Spleen (tissue), 11 donors: ENCODE results near the gene TTC32. TPM values are rescaled to one million over a fixed set of nuclear protein-coding genes. Genes with fewer than 3 reads are reported as not detected.
A peak's percentile ranks its signal among the peaks of the same experiment; 100 is the strongest.

ENCODE experiments used
- DNase-seq: peaks from one replicate; pipeline ENCODE4 v3.0.0-alpha.2; 2020
- H3K27ac ChIP-seq, 8 donors: fragments of 200-600 bp; sonication (generic) in 7 of 8; 1 replicate in 4 of 8; 2 replicates in 4 of 8; pipeline versions ENCODE4 v1.5.0 to v1.8.0; 2016 to 2021; ENCODE audit warnings: inconsistent platforms in 4 of 8, mild to moderate bottlenecking in 4 of 8, moderate library complexity in 1 of 8
- H3K27me3 ChIP-seq, 7 donors: fragments of 200-600 bp; sonication (generic) in 6 of 7; replicated peaks in 1 of 7; 1 replicate in 4 of 7; 2 replicates in 3 of 7; pipeline versions ENCODE4 v1.5.0 to v1.8.0; 2016 to 2021; ENCODE audit warnings: inconsistent platforms in 3 of 7, mild to moderate bottlenecking in 1 of 7
- H3K36me3 ChIP-seq, 6 donors: fragments of 200-600 bp; sonication (generic) in 5 of 6; 1 replicate in 4 of 6; 2 replicates in 2 of 6; pipeline versions ENCODE4 v1.5.0 to v1.8.0; 2016 to 2021; ENCODE audit warnings: inconsistent platforms in 2 of 6
- H3K4me1 ChIP-seq, 6 donors: fragments of 200-600 bp; sonication (generic) in 5 of 6; 1 replicate in 3 of 6; 2 replicates in 3 of 6; pipeline versions ENCODE4 v1.5.0 to v1.8.0; 2016 to 2021; ENCODE audit warnings: inconsistent platforms in 3 of 6
- H3K4me3 ChIP-seq, 8 donors: fragments of 200-600 bp; sonication (generic) in 7 of 8; 1 replicate in 4 of 8; 2 replicates in 4 of 8; pipeline versions ENCODE4 v1.5.0 to v1.8.0; 2016 to 2021; ENCODE audit warnings: inconsistent platforms in 4 of 8, mild to moderate bottlenecking in 4 of 8, moderate library complexity in 2 of 8
- H3K9me3 ChIP-seq, 8 donors: fragments of 200-600 bp; sonication (generic) in 7 of 8; 1 replicate in 4 of 8; 2 replicates in 4 of 8; pipeline versions ENCODE4 v1.5.0 to v1.8.0; 2016 to 2021; ENCODE audit warnings: inconsistent platforms in 4 of 8
- POLR2A ChIP-seq, 3 donors: fragments of 450-650 bp; IDR thresholded peaks; one replicate each; pipeline ENCODE4 v1.5.1; 2017; ENCODE audit warnings: antibody characterized with exemption in 3 of 3, mild to moderate bottlenecking in 1 of 3
- POLR2AphosphoS5 ChIP-seq, 3 donors: sonication (generic); formaldehyde crosslinking; IDR thresholded peaks; one replicate each; pipeline ENCODE4 v1.5.1; 2017; ENCODE audit warnings: antibody characterized with exemption in 3 of 3
- WGBS, 5 donors: extraction: QIAGEN DNeasy Blood & Tissue Kit in 3 of 5; methylation state at CpG; one replicate each; pipeline versions ENCODE4 v1.1.5 to v1.1.7; 2013 to 2018; 5-methylcytosine and 5-hydroxymethylcytosine counted together
- intact Hi-C: fragments of 100-400 bp; cut with DNase I; formaldehyde crosslinking; loops from one replicate; pipeline ENCODE4 v1.15.0; 2023; ENCODE audit warnings: low total_unique reads
- polyA plus RNA-seq, 3 donors: library from polyadenylated mRNA; stranded (reverse); fragments of 200-250 nt; gene quantifications; one replicate each; pipeline ENCODE4 v1.2.1, GENCODE V29; 2013
- total RNA-seq, 7 donors: library from RNA; depleted of rRNA in 3 of 7; stranded (reverse); fragments of >200 nt in 3 of 7; fragmentation: NEBNext Ultra II Directional in 4 of 7; extraction: Animal tissue kit (Norgen Biotek cat#: 25700) in 4 of 7; gene quantifications; one replicate each; pipeline versions ENCODE4 v1.1.0 to v1.2.1, GENCODE V29; 2016 to 2021
- TF ChIP-seq, protein P1 (sequence below), 11 experiments: fragments of 200-600 bp in 7 of 11; fragments of 450-650 bp in 4 of 11; sonication (generic) in 4 of 11; IDR thresholded peaks in 8 of 11; conservative IDR thresholded peaks in 3 of 11; 1 replicate in 7 of 11; 2 replicates in 4 of 11; pipeline versions ENCODE4 v1.4.0 to v1.8.0; 2016 to 2021; ENCODE audit warnings: antibody characterized with exemption in 11 of 11, inconsistent platforms in 4 of 11, mild to moderate bottlenecking in 1 of 11
- donor health status: healthy with polysubstance abuse.
- donor health status: DM: no; HTN: no; CAD: no; lungs with moderate emphysema.
- donor health status: DM: no; HTN: no; CAD: no.
- donor health status: Bipolar disorder and iron deficiency.
- donor health status: healthy.
- donor health status: DM: no; HTN: no; CAD: no.
- donor health status: DM: yes; HTN: yes; CAD: no.

TTC32 gene
- total and polyA plus RNA-seq, 10 donors: 17.7 to 47.6 (median 24.9) TPM

DNA sequence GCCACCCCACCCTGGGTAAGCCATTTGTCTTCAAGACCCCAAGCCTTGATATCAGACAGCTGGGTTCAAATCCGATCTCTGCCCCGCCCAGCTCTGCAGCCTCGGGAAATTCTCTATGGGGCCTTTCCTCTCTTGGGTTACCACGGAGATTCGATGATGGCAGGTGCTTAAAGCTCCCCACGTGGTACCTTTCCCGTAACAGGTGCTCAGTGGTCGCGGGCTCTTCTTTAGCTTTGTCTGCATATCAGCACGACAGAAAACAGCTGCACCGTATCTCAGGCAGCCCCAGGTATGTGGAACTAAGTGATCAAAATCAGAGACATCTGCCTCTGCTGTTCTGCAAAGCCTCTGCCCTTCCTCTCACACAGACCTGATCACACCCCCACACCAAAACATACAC is 37.4 kb downstream of the TTC32 start:
- intact Hi-C loops: loop anchor here (5.0 to 10.0 kb wide), 4 partner anchors 490 to 1342 kb away; no protein-coding TSS in a partner anchor
- DNase-seq: no peak
- Histone ChIP-seq H3K27me3 (peaks cover 0 to 18% (median 0%) of the 10 kb centered on the region in 7 donors), H3K27ac (no peak overlapping the region), H3K4me1 (peaks cover 6 to 25% (median 21%) of the 10 kb centered on the region in 6 donors), H3K9me3 (no peaks in the 10 kb centered on the region), H3K4me3 (no peak overlapping the region), H3K36me3 (no peaks in the 10 kb centered on the region)
- 66 to 82% (median 74%) methylated on average over 11 of the region's 11 CpGs for WGBS, 5 donors
- no peak for TF ChIP-seq POLR2AphosphoS5 (IDR thresholded peaks at IDR 0.05)
- no peak for TF ChIP-seq POLR2A (IDR thresholded peaks at IDR 0.05)
- TF ChIP-seq, protein P1, sequence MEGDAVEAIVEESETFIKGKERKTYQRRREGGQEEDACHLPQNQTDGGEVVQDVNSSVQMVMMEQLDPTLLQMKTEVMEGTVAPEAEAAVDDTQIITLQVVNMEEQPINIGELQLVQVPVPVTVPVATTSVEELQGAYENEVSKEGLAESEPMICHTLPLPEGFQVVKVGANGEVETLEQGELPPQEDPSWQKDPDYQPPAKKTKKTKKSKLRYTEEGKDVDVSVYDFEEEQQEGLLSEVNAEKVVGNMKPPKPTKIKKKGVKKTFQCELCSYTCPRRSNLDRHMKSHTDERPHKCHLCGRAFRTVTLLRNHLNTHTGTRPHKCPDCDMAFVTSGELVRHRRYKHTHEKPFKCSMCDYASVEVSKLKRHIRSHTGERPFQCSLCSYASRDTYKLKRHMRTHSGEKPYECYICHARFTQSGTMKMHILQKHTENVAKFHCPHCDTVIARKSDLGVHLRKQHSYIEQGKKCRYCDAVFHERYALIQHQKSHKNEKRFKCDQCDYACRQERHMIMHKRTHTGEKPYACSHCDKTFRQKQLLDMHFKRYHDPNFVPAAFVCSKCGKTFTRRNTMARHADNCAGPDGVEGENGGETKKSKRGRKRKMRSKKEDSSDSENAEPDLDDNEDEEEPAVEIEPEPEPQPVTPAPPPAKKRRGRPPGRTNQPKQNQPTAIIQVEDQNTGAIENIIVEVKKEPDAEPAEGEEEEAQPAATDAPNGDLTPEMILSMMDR (IDR thresholded peaks at IDR 0.05 in 8 of 11, conservative IDR thresholded peaks at IDR 0.05 in 3 of 11): no peak

DNA sequence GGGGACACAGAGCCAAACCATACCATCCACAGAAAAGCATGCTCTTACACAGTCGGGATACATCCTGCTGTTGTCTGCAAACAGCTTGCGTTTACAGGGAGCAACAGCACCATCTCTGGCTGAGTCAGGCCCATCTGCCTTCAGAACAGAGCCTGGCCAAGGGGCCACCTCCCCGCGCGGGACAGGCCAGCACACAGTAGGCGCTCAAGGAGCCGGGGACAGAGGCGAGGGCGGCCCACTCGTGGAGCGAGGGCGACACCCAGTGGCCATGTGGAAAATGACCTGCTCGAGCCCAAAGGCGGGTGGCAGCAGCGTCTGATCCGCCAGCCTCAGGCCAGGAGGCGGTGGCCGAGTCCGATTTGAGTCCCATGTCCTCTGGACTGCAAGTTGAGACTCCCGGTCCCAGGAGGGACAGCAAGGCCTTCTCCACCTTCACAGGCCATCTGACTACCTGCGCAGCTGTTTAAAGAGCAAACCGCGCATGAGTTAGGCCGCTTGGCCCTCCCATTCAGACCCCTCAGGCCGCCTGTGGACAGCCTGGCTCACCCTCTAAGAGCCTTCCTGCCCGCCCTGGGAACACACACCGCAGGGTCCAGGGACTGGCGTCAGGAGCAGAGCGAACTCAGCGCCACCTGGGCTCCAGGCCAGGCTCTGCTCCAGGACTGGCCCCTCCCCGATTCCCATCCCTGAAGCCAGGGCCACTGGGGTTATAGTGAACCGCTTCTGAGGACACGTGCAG is 38.3 kb downstream of the TTC32 start:
- TF ChIP-seq POLR2A (IDR thresholded peaks at IDR 0.05) (no peak), POLR2AphosphoS5 (IDR thresholded peaks at IDR 0.05) (peak in 1 of 3 donors; percentile 52)
- TF ChIP-seq, protein P1 (IDR thresholded peaks at IDR 0.05 in 8 of 11, conservative IDR thresholded peaks at IDR 0.05 in 3 of 11): peak; percentile 82 to 97 (median 93)
- Histone ChIP-seq H3K27ac (no peak overlapping the region), H3K36me3 (no peaks in the 10 kb centered on the region), H3K4me1 (peaks cover 0 to 16% (median 13%) of the 10 kb centered on the region in 6 donors), H3K27me3 (peaks cover 0 to 16% (median 0%) of the 10 kb centered on the region in 7 donors), H3K4me3 (peak overlapping the region in 1 of 8 donors; percentile 27), H3K9me3 (no peaks in the 10 kb centered on the region)
- intact Hi-C loops: loop anchor here (5.0 to 10.0 kb wide), 4 partner anchors 489 to 1341 kb away; no protein-coding TSS in a partner anchor
- peak; percentile 94 for DNase-seq
- 17 to 40% (median 23%) methylated on average over 19 to 33 of the region's 33 CpGs for WGBS, 5 donors

DNA sequence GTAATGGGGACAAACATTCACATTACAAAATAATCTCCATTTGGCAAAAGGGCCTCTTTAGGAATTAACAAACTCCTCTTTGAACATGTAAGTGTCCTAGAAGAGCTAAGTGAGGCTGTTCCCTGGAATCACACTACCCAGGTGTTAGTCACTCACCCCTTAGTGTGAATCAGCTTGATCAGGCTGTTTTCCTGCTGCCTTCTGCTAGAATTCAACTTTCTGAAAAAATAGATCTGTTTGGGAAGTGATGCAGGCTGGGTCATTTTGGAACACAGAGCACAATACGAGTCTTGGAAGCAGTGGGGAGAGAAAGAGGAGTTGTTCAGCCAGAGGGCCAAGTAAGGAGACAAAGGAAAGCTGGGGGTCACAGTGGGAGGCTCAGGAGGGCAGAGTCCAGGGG is 40.0 kb downstream of the TTC32 start:
- H3K4me1 ChIP-seq: peaks cover 0 to 9% (median 7%) of the 10 kb centered on the region in 6 donors
- 45 to 72% (median 58%) methylated on average over 1 of the region's 1 CpG for WGBS, 5 donors
- intact Hi-C loops: loop anchor here (5.0 to 10.0 kb wide), 4 partner anchors 487 to 1340 kb away; no protein-coding TSS in a partner anchor
- DNase-seq: no peak
- no peak overlapping the region for H3K27ac ChIP-seq
- no peaks in the 10 kb centered on the region for H3K36me3 ChIP-seq
- H3K4me3 ChIP-seq: no peak overlapping the region
- H3K9me3 ChIP-seq: no peaks in the 10 kb centered on the region
- TF ChIP-seq POLR2AphosphoS5 (IDR thresholded peaks at IDR 0.05) (no peak), POLR2A (IDR thresholded peaks at IDR 0.05) (no peak)
- TF ChIP-seq, protein P1 (IDR thresholded peaks at IDR 0.05 in 8 of 11, conservative IDR thresholded peaks at IDR 0.05 in 3 of 11): no peak
- peaks cover 0 to 15% (median 0%) of the 10 kb centered on the region in 7 donors for H3K27me3 ChIP-seq

DNA sequence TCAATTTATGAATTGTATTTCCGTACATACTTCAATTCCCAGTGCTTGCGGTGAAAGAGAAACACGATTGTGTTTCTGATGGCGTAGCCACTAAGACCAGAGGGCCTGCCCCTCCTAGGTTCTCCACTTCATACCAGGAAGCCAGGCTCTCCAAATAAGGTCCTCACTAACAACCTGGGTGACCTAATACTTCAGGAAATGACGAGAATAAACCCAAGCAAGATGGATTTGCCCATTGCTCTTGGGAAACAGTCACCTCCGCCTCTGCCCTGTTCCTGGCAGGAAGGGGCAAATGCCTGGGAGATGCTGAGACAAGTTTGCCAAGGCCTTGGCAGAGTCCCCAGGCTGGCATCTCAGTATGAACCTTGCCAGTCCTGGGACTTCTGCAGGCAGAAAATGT is 41.8 kb downstream of the TTC32 start:
- Histone ChIP-seq H3K36me3 (no peaks in the 10 kb centered on the region), H3K4me3 (no peak overlapping the region), H3K27ac (no peak overlapping the region), H3K27me3 (peaks cover 0 to 15% (median 0%) of the 10 kb centered on the region in 7 donors), H3K9me3 (no peaks in the 10 kb centered on the region), H3K4me1 (peaks cover 0 to 9% (median 7%) of the 10 kb centered on the region in 6 donors)
- no peak for TF ChIP-seq POLR2AphosphoS5 (IDR thresholded peaks at IDR 0.05)
- TF ChIP-seq, protein P1 (IDR thresholded peaks at IDR 0.05 in 8 of 11, conservative IDR thresholded peaks at IDR 0.05 in 3 of 11): no peak
- TF ChIP-seq POLR2A (IDR thresholded peaks at IDR 0.05): no peak
- no peak for DNase-seq
- WGBS, 5 donors: 67 to 82% (median 80%) methylated on average over 6 of the region's 6 CpGs
- intact Hi-C loops: loop anchor here (5.0 to 10.0 kb wide), 4 partner anchors 485 to 1338 kb away; no protein-coding TSS in a partner anchor
